Cardiac ventricle fibroblast (primary cell): ENCODE data around the gene TMEM250. TPM values are rescaled to one million over a fixed set of nuclear protein-coding genes. Genes with fewer than 3 reads are reported as not detected.

ENCODE experiments used
- total RNA-seq: library from RNA; depleted of rRNA; stranded (reverse); fragments of >200 nt; gene quantifications from 2 replicates; pipeline ENCODE4 v1.2.3, GENCODE V29; 2015

Gene TMEM250, protein sequence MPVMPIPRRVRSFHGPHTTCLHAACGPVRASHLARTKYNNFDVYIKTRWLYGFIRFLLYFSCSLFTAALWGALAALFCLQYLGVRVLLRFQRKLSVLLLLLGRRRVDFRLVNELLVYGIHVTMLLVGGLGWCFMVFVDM
- 42.3 and 42.5 TPM in 2 replicates for total RNA-seq

GRCh38 chr9:136118320-136119060 is at the start of gene TMEM250:
Gene TMEM250 (minus strand): TSS chr9:136118875. CDS start chr9:136116900, 1,975 bp downstream.

GRCh38 chr9:136095070-136096058 is 23.3 kb downstream of the TMEM250 start, which contains the start of gene NACC2:
Gene NACC2 (minus strand): TSS chr9:136095289. CDS start chr9:136050521, 44,768 bp downstream.

Other genes starting within 250 kb of the TMEM250 start
- gene CAMSAP1, start 211.3 kb downstream of the TMEM250 start, total RNA-seq, result 13.4 and 15.5 TPM in 2 replicates
- gene UBAC1, start 157.5 kb downstream of the TMEM250 start, total RNA-seq, result 25.6 and 28.1 TPM in 2 replicates
- 30.8 and 34.7 TPM in 2 replicates for gene NACC2, start 23.6 kb downstream of the TMEM250 start, total RNA-seq
- gene LHX3, start 86.3 kb upstream of the TMEM250 start, total RNA-seq, result not detected in 2 replicates
- 7.6 and 8.7 TPM in 2 replicates for gene QSOX2, start 126.9 kb upstream of the TMEM250 start, total RNA-seq
- gene CCDC187, start 185.2 kb upstream of the TMEM250 start, total RNA-seq, result 0.05 TPM in 1 of 2 replicates, not detected in the other
- gene GPSM1, start 208.7 kb upstream of the TMEM250 start, total RNA-seq, result 24.2 and 27.2 TPM in 2 replicates
- 17.0 and 29.6 TPM in 2 replicates for gene DNLZ, start 244.9 kb upstream of the TMEM250 start, total RNA-seq